KMS-11 (cell line): Measurements from ENCODE around the gene PRMT2.

Source experiments
- H2AFZ ChIP-seq: fragments of 200-600 bp; sonication (generic); 2 replicates; pipeline ENCODE4 v1.6.1; 2016; ENCODE audit warnings: antibody characterized with exemption, mixed run types, low read depth
- H3K27ac ChIP-seq: fragments of 200-600 bp; sonication (generic); 2 replicates; pipeline ENCODE4 v1.6.1; 2016; ENCODE audit warnings: mild to moderate bottlenecking, mixed run types
- H3K27me3 ChIP-seq: fragments of 200-600 bp; sonication (generic); 2 replicates; pipeline ENCODE4 v1.6.1; 2017; ENCODE audit warnings: mild to moderate bottlenecking, low read depth, mixed run types, moderate library complexity; ENCODE audit not compliant: insufficient read depth
- H3K36me3 ChIP-seq: fragments of 200-600 bp; sonication (generic); 2 replicates; pipeline ENCODE4 v1.6.1; 2017; ENCODE audit warnings: mild to moderate bottlenecking, mixed run types; ENCODE audit not compliant: insufficient read depth
- H3K4me1 ChIP-seq: fragments of 200-600 bp; sonication (generic); 2 replicates; pipeline ENCODE4 v1.6.1; 2016; ENCODE audit warnings: mild to moderate bottlenecking, low read depth, mixed run types; ENCODE audit not compliant: poor library complexity, severe bottlenecking
- H3K4me2 ChIP-seq: fragments of 200-600 bp; sonication (generic); 2 replicates; pipeline ENCODE4 v1.7.0; 2016; ENCODE audit warnings: mild to moderate bottlenecking, mixed run types
- H3K4me3 ChIP-seq: fragments of 200-600 bp; sonication (generic); IDR thresholded peaks from 2 replicates; pipeline ENCODE4 v1.6.1; 2017; ENCODE audit warnings: low read depth, low read length, mixed read lengths; ENCODE audit not compliant: insufficient read depth
- H3K79me2 ChIP-seq: fragments of 200-600 bp; sonication (generic); 2 replicates; pipeline ENCODE4 v1.6.1; 2016; ENCODE audit warnings: low read depth, mixed run types; ENCODE audit not compliant: insufficient read depth
- H3K9ac ChIP-seq: fragments of 200-600 bp; sonication (generic); 2 replicates; pipeline ENCODE4 v1.6.1; 2016; ENCODE audit warnings: mild to moderate bottlenecking, mixed run types
- H4K20me1 ChIP-seq: fragments of 200-600 bp; sonication (generic); 2 replicates; pipeline ENCODE4 v1.6.1; 2016; ENCODE audit warnings: mild to moderate bottlenecking, mixed run types; ENCODE audit not compliant: insufficient read depth
- TF ChIP-seq, protein P1 (sequence below): fragments of 200-600 bp; sonication (generic); conservative IDR thresholded peaks from 2 replicates; pipeline ENCODE4 v1.6.1; 2017; ENCODE audit warnings: low read depth, mild to moderate bottlenecking, antibody characterized with exemption, low read length, moderate library complexity, mixed read lengths

Gene PRMT2

DNA sequence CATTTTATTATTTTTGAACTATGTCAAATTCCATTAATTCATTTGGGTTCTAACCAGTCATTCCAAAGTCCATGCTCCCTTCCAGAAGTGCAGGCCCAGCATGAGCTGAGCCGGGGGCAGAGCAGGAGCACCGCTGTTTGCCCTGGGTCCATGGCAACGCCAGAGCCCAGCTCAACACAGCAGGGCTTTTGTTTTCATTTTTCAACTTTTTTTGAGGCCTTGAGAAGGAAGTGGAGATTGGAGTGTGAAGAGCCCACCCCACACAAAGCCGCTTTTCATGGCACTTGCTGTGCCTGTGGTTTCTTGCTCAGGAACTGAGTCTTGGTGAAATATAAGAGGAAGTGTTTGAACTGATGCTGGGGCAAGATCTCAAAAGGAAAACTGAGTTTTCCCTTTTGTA lies 13.2 kb upstream of the PRMT2 start:
- H3K4me1 ChIP-seq, result no peaks in the 10 kb centered on the region
- H3K9ac ChIP-seq, result no peak overlapping the region
- TF ChIP-seq, protein P1, sequence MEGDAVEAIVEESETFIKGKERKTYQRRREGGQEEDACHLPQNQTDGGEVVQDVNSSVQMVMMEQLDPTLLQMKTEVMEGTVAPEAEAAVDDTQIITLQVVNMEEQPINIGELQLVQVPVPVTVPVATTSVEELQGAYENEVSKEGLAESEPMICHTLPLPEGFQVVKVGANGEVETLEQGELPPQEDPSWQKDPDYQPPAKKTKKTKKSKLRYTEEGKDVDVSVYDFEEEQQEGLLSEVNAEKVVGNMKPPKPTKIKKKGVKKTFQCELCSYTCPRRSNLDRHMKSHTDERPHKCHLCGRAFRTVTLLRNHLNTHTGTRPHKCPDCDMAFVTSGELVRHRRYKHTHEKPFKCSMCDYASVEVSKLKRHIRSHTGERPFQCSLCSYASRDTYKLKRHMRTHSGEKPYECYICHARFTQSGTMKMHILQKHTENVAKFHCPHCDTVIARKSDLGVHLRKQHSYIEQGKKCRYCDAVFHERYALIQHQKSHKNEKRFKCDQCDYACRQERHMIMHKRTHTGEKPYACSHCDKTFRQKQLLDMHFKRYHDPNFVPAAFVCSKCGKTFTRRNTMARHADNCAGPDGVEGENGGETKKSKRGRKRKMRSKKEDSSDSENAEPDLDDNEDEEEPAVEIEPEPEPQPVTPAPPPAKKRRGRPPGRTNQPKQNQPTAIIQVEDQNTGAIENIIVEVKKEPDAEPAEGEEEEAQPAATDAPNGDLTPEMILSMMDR, result no peak
- no peaks in the 10 kb centered on the region for H3K79me2 ChIP-seq
- H3K27me3 ChIP-seq, result no peaks in the 10 kb centered on the region
- no peak overlapping the region for H2AFZ ChIP-seq
- H3K4me3 ChIP-seq, result no peak overlapping the region
- H3K27ac ChIP-seq, result no peak overlapping the region
- no peaks in the 10 kb centered on the region for H3K36me3 ChIP-seq
- no peaks in the 10 kb centered on the region for H4K20me1 ChIP-seq
- H3K4me2 ChIP-seq, result no peak overlapping the region

DNA sequence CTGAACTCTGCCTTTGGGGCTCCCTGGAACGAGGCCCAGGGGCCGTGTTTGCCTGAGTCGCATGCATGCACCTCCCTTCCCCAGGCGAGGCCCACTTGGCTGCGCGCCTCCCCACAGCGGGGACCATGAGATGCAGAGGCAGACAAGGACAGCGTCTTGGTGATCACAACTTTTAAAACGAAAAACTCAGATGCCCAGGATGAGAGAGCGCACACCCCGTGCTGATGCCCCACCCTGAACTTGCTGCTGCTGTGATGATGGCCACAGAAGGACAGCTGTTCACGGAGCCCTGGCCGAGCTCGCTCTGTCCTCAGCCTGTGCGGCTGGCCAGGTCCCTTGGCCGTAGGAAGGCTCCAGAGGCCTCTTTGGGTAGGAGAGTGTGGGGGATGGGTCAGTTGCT lies 11.4 kb upstream of the PRMT2 start:
- Histone ChIP-seq H2AFZ (no peak overlapping the region), H3K4me1 (no peaks in the 10 kb centered on the region), H3K27me3 (no peaks in the 10 kb centered on the region), H3K4me3 (no peak overlapping the region), H3K9ac (no peak overlapping the region), H3K79me2 (no peaks in the 10 kb centered on the region), H4K20me1 (no peaks in the 10 kb centered on the region), H3K4me2 (no peak overlapping the region), H3K27ac (no peak overlapping the region), H3K36me3 (no peaks in the 10 kb centered on the region)
- TF ChIP-seq, protein P1, result no peak

DNA sequence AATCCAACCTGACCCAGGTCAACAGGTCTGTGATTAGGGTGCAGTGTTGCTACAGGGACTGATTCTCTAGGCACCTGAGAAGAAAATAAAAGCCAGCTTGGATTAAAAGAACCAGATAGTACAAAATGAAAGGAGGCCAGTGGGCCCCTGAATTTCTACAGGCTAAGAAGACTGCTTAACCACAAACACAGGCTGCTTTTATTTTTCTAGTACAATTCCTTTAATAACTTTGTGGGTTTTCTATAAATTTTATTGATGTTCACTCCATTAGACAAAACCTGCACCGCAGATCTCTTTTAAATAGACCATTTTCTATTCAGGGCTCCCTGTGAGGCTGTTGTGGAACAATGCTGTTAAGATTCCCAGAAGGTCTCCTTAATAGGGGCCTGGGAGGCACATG lies 9.7 kb upstream of the PRMT2 start:
- Histone ChIP-seq H3K79me2 (no peaks in the 10 kb centered on the region), H3K9ac (no peak overlapping the region), H3K27ac (no peak overlapping the region), H2AFZ (no peak overlapping the region), H3K4me1 (no peaks in the 10 kb centered on the region), H4K20me1 (no peaks in the 10 kb centered on the region), H3K4me2 (no peak overlapping the region), H3K36me3 (no peaks in the 10 kb centered on the region), H3K4me3 (no peak overlapping the region), H3K27me3 (no peaks in the 10 kb centered on the region)
- TF ChIP-seq, protein P1, result no peak

DNA sequence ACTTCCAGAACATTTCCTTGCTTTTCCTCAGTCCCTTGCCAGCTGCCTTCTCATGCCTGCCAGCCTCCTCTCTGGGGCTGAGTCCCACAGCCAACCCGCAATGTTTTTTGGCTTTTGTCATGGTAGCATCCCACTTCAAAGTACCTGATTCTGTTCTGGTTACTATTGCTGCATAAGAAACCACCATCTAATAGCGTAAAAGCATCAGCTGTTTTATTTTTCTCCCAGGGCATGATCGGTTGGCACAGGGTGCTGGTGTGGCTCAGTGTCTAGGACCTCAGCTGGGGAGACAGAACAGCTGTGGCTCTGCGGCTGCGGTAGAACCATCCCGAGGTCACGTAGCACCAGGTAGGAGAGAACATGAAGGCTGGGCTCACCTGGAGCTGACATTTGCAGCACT lies 8.9 kb upstream of the PRMT2 start:
- Histone ChIP-seq H3K9ac (no peak overlapping the region), H3K4me2 (no peak overlapping the region), H3K27me3 (no peaks in the 10 kb centered on the region), H3K4me3 (no peak overlapping the region), H3K27ac (no peak overlapping the region), H4K20me1 (no peaks in the 10 kb centered on the region), H3K4me1 (no peaks in the 10 kb centered on the region), H3K79me2 (no peaks in the 10 kb centered on the region), H3K36me3 (no peaks in the 10 kb centered on the region), H2AFZ (no peak overlapping the region)
- TF ChIP-seq, protein P1, result no peak
